ENCODE results near the gene KLK10.

GRCh38 chr19:51018745-51019543, 565 bp downstream of the KLK10 start:
- no peak for TF ChIP-seq CTCF (IDR thresholded peaks at IDR 0.05)
- TF ChIP-seq POLR2A (IDR thresholded peaks at IDR 0.05) = no peak
- no peak for TF ChIP-seq POLR2AphosphoS5 (IDR thresholded peaks at IDR 0.05)
- TF ChIP-seq EP300 (IDR thresholded peaks at IDR 0.05; ENCODE audit: low read depth) = no peak
